Ovary (tissue), 9 donors: ENCODE measurements around the gene RABL6. TPM values are rescaled to one million over a fixed set of nuclear protein-coding genes. Genes with fewer than 3 reads are reported as not detected.

Source experiments
- DNase-seq, 5 donors: peaks; one replicate each; pipeline ENCODE4 v3.0.0-alpha.2; 2019 to 2020
- H3K27ac ChIP-seq, 2 donors: fragments of 200-600 bp; one replicate each; pipeline versions ENCODE4 v1.5.1 to v1.8.0; 2019 to 2022
- H3K27me3 ChIP-seq: fragments of 200-600 bp; one replicate; pipeline ENCODE4 v1.8.0; 2022
- H3K36me3 ChIP-seq: fragments of 200-600 bp; sonication (generic); one replicate; pipeline ENCODE4 v1.5.1; 2019
- H3K4me1 ChIP-seq: one replicate; pipeline ENCODE4 v1.8.1; 2013; ENCODE audit warnings: mild to moderate bottlenecking, moderate library complexity; ENCODE audit not compliant: insufficient read depth
- H3K4me3 ChIP-seq: fragments of 200-600 bp; sonication (generic); one replicate; pipeline ENCODE4 v1.5.1; 2017
- H3K9me3 ChIP-seq, 2 donors: fragments of 200-600 bp in 1 of 2; sonication (generic) in 1 of 2; one replicate each; pipeline versions ENCODE4 v1.5.1 to v1.8.1; 2013 to 2019; ENCODE audit warnings: mild to moderate bottlenecking in 1 of 2, moderate library complexity in 1 of 2
- EP300 ChIP-seq: sonication (generic); formaldehyde crosslinking; IDR thresholded peaks from one replicate; pipeline ENCODE4 v1.6.1; 2017; ENCODE audit warnings: antibody characterized with exemption
- POLR2A ChIP-seq: fragments of 450-650 bp; IDR thresholded peaks from one replicate; pipeline ENCODE4 v1.6.1; 2017; ENCODE audit warnings: antibody characterized with exemption, mild to moderate bottlenecking, moderate library complexity
- WGBS, 3 donors: extraction: QIAGEN DNeasy Blood & Tissue Kit in 1 of 3; methylation state at CpG; one replicate each; pipeline versions ENCODE4 v1.1.5 to v1.1.7; 2013 to 2017; 5-methylcytosine and 5-hydroxymethylcytosine counted together
- intact Hi-C, 4 donors: fragments of 100-400 bp; cut with DNase I; formaldehyde crosslinking; loops; one replicate each; pipeline versions ENCODE4 v1.11.0 to v1.15.1; 2022 to 2023
- polyA plus RNA-seq, 2 donors: library from polyadenylated mRNA; stranded (reverse); fragments of 200-250 nt in 1 of 2; fragments of 350-450 nt in 1 of 2; fragmentation: Illumina TruSeq in 1 of 2; extraction: RNeasy Lipid Tissue Mini Kit (QIAGEN cat#74804) in 1 of 2; gene quantifications; one replicate each; pipeline ENCODE4 v1.2.3, GENCODE V29; 2013 to 2014
- total RNA-seq, 7 donors: library from RNA; depleted of rRNA in 2 of 7; stranded (reverse); fragments of >200 nt in 2 of 7; fragmentation: NEBNext Ultra II Directional in 3 of 7; extraction: Animal tissue kit (Norgen Biotek cat#: 25700) in 3 of 7; gene quantifications; one replicate each; pipeline versions ENCODE4 v1.1.0 to v1.2.4, GENCODE V29; 2016 to 2023
- TF ChIP-seq, protein P1 (sequence below), 3 donors: fragments of 450-650 bp in 2 of 3; fragments of 200-600 bp in 1 of 3; IDR thresholded peaks; one replicate each; pipeline versions ENCODE4 v1.5.1 to v1.8.0; 2016 to 2022; ENCODE audit warnings: antibody characterized with exemption in 3 of 3, mild to moderate bottlenecking in 1 of 3
- donor health status: DM: no; HTN: no; CAD: no; lungs with moderate emphysema.
- donor health status: DM: no; HTN: no; CAD: no.
- donor health status: Bipolar disorder and iron deficiency.
- donor health status: DM: yes; HTN: yes; CAD: no.
- donor health status: DM: no; HTN: no; CAD: no.
- donor health status: DM: yes; HTN: yes; CAD: no.

Gene RABL6
- total and polyA plus RNA-seq, 9 donors: 22.6 to 65.4 (median 49.4) TPM

GRCh38 chr9:136838314-136839228, 30.8 kb downstream of the RABL6 start:
- Histone ChIP-seq H3K4me3 (no peak overlapping the region), H3K9me3 (no peaks in the 10 kb centered on the region), H3K27me3 (no peaks in the 10 kb centered on the region), H3K36me3 (no peaks in the 10 kb centered on the region), H3K4me1 (peaks cover 5% of the 10 kb centered on the region), H3K27ac (no peak overlapping the region)
- 75 to 80% (median 80%) methylated on average over 27 to 29 of the region's 29 CpGs for WGBS, 3 donors
- intact Hi-C loops: no loop called here
- TF ChIP-seq, protein P1, sequence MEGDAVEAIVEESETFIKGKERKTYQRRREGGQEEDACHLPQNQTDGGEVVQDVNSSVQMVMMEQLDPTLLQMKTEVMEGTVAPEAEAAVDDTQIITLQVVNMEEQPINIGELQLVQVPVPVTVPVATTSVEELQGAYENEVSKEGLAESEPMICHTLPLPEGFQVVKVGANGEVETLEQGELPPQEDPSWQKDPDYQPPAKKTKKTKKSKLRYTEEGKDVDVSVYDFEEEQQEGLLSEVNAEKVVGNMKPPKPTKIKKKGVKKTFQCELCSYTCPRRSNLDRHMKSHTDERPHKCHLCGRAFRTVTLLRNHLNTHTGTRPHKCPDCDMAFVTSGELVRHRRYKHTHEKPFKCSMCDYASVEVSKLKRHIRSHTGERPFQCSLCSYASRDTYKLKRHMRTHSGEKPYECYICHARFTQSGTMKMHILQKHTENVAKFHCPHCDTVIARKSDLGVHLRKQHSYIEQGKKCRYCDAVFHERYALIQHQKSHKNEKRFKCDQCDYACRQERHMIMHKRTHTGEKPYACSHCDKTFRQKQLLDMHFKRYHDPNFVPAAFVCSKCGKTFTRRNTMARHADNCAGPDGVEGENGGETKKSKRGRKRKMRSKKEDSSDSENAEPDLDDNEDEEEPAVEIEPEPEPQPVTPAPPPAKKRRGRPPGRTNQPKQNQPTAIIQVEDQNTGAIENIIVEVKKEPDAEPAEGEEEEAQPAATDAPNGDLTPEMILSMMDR (IDR thresholded peaks at IDR 0.05): no peak
- no peak for TF ChIP-seq EP300
- TF ChIP-seq POLR2A: no peak
- DNase-seq: no peak

DNA sequence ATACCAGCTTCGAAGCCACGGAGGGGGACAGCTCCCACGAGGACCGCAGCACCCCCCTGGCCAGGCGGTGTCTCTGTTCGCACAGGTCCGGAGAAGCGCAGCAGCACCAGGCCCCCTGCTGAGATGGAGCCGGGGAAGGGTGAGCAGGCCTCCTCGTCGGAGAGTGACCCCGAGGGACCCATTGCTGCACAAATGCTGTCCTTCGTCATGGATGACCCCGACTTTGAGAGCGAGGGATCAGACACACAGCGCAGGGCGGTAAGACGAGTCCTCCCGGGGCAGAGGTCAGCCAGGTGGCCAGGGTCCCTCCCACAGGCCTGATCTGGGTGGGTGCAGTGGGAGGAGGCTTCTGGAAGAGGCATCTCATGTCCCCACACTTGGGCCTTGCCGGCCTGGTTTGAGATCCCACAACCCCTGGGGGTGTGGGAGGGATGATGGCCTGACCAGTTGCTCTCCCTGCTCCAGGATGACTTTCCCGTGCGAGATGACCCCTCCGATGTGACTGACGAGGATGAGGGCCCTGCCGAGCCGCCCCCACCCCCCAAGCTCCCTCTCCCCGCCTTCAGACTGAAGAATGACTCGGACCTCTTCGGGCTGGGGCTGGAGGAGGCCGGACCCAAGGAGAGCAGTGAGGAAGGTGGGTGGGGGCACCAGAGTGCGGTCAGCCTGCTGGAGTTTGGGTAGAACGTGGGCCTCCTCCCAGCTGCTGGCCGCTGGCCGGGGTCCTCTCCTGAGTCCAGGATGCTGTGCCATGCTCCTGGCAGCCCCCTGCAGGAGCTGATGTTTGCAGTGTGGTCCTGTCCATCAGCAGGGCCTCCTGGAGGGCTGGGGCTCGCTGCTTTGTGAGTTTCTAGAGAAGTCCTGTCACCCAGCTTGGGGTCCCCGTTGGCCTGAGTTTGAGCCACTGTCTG, 31.7 kb downstream of the RABL6 start:
- no peaks in the 10 kb centered on the region for H3K9me3 ChIP-seq
- no peaks in the 10 kb centered on the region for H3K36me3 ChIP-seq
- no peaks in the 10 kb centered on the region for H3K27me3 ChIP-seq
- peaks cover 8% of the 10 kb centered on the region for H3K4me1 ChIP-seq
- 76 to 85% (median 78%) methylated on average over 36 of the region's 36 CpGs for WGBS, 3 donors
- DNase-seq: no peak
- H3K4me3 ChIP-seq: no peak overlapping the region
- TF ChIP-seq, protein P1 (IDR thresholded peaks at IDR 0.05): no peak
- TF ChIP-seq POLR2A: no peak
- intact Hi-C loops: loop anchor here in 1 of 4 donors (10.0 kb wide), 2 partner anchors 45 to 105 kb away; partner anchors contain the start of genes C8G, CCDC183, FBXW5 and TMEM141
- no peak overlapping the region for H3K27ac ChIP-seq

DNA sequence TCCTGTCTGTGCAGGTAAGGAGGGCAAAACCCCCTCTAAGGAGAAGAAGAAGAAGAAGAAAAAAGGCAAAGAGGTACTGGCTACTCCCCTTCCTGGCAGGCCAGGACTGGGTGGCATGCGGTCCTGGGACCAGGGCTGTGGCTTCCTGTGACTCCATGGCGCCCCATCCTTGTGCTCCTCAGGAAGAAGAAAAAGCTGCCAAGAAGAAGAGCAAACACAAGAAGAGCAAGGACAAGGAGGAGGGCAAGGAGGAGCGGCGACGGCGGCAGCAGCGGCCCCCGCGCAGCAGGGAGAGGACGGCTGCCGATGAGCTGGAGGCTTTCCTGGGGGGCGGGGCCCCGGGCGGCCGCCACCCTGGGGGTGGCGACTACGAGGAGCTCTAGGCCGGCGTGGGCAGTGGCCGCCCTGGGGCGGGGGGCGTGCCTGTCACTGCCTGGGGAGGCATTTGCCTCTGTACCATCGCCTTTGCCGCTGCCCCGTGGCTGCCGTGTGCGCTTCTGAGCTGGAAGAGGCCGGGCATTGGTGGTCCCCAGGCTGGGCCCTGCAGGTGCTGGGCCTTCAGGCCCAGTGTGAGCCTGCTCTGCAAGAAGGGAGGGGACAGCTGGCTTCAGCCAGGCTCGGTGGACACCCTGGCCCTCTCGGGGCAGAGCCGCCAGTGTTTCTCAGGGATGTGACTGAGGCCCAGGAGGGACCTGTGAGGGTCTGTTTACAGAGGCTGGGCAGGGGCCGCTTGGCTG, 32.6 kb downstream of the RABL6 start:
- no peak for DNase-seq
- Histone ChIP-seq H3K4me3 (no peak overlapping the region), H3K9me3 (no peaks in the 10 kb centered on the region), H3K36me3 (no peaks in the 10 kb centered on the region), H3K4me1 (peaks cover 8% of the 10 kb centered on the region), H3K27ac (no peak overlapping the region), H3K27me3 (no peaks in the 10 kb centered on the region)
- 61 to 69% (median 65%) methylated on average over 31 to 32 of the region's 32 CpGs for WGBS, 3 donors
- intact Hi-C loops: loop anchor here in 1 of 4 donors (10.0 kb wide), 2 partner anchors 46 to 104 kb away; partner anchors contain the start of genes C8G, CCDC183, FBXW5 and TMEM141
- TF ChIP-seq EP300 (no peak), POLR2A (no peak)
- TF ChIP-seq, protein P1 (IDR thresholded peaks at IDR 0.05): no peak
